ENCODE results near the gene AHI1.

- TF ChIP-seq CTCF (IDR thresholded peaks at IDR 0.05) (no peak), ZFX (IDR thresholded peaks at IDR 0.05; ENCODE audit: borderline replicate concordance) (no peak)
These were observed 191.4 kb downstream of the AHI1 start for GRCh38 chr6:135306166-135306565.
